GM10266 (cell line): ENCODE measurements around the gene PDZD2.
"Not testable (repeated sequence)": the region's sequence is repeated elsewhere in the genome, so short reads cannot be mapped to it uniquely, and the experiment has no call there.

ENCODE experiments used
- DNase-seq: peaks from one replicate; pipeline ENCODE4 v3.0.0; 2012; ENCODE audit errors: extremely low spot score
- CTCF ChIP-seq: IDR thresholded peaks from 2 replicates; pipeline ENCODE4 v1.5.1; 2012; ENCODE audit warnings: mild to moderate bottlenecking, low read depth; ENCODE audit not compliant: control insufficient read depth, insufficient read depth; ENCODE audit errors: missing control alignments

Gene PDZD2

GRCh38 chr5:32116574-32117313 is 477.8 kb downstream of the PDZD2 start:
- DNase-seq = no peak
- TF ChIP-seq CTCF = no peak

- not testable (repeated sequence) for DNase-seq
These were observed 480.0 kb downstream of the PDZD2 start for GRCh38 chr5:32118922-32119321.

- DNase-seq = no peak
- TF ChIP-seq CTCF = no peak
These were observed 484.3 kb downstream of the PDZD2 start for GRCh38 chr5:32123058-32123805.

- no peak for TF ChIP-seq CTCF
- DNase-seq = no peak
These were observed 485.2 kb downstream of the PDZD2 start for GRCh38 chr5:32123889-32124676.

- TF ChIP-seq CTCF = no peak
- DNase-seq = no peak
These were observed 487.8 kb downstream of the PDZD2 start for GRCh38 chr5:32126691-32127090.

- DNase-seq = no peak
- TF ChIP-seq CTCF = no peak
These were observed 488.8 kb downstream of the PDZD2 start for GRCh38 chr5:32127711-32128110.

GRCh38 chr5:32129074-32129598 is 490.2 kb downstream of the PDZD2 start:
- DNase-seq = no peak
- TF ChIP-seq CTCF = no peak
